ENCODE data around the gene KIRREL3.

Gene KIRREL3

DNA sequence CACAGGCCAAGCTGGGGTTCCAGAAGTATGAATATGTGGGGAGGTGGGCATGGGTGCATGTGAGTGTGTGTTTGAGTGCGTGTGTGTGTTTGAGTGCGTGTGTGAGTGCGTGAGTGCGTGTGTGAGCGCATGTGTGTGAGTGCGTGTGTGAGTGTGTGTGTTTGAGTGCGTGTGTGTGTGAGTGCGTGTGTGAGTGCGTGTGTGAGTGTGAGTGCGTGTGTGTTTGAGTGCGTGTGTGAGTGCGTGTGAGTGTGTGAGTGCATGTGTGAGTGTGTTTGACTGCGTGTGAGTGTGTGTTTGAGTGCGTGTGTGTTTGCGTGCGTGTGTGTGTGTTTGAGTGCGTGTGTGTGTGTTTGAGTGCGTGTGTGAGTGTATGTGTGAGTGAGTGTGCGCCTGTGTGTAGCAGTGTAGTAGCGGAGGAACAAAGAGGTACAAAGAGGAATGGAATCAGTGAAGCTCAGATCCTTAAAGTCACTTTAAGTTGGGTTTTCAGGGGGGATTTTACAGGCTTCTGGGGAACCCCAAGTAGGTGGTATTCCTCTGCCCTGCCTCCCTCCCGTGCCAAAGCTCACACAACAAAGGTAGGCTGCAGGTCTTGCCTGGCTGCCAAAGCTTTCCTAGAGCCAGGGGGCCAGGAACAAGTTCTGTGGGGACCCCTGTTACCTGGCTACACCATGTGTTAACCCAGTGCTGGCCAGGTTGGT is 137.1 kb downstream of the KIRREL3 start:
- no peak for DNase-seq

DNA sequence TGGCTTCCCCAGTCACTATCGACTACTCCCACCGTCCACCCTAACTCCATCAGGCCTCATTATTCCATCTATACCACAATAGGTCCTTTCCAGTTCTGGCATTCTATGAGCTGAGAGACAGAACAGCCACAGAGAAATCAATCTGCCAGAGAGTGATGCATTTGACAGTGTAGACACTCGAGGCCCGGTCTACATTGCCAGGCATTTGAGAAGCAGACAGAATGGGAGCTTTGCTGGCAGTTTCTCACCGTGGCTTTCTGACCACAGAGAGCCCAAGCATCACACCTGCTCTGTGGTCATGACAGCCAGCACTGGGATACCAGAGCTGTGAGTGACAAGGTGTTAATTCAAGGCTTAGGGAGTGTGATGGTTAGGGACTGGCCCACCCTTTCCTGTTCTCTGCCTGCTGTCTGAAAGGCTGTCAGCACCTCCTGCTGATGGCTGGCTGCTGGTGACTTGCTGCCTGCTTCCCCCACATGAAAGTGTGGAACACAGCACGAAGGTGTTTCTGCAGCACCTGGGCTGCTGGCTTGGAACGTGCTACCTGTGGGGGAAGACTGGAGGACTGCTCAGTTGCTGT is 137.8 kb downstream of the KIRREL3 start:
- DNase-seq: no peak

GRCh38 chr11:126861796-126862459 is 138.6 kb downstream of the KIRREL3 start:
- DNase-seq: no peak

DNA sequence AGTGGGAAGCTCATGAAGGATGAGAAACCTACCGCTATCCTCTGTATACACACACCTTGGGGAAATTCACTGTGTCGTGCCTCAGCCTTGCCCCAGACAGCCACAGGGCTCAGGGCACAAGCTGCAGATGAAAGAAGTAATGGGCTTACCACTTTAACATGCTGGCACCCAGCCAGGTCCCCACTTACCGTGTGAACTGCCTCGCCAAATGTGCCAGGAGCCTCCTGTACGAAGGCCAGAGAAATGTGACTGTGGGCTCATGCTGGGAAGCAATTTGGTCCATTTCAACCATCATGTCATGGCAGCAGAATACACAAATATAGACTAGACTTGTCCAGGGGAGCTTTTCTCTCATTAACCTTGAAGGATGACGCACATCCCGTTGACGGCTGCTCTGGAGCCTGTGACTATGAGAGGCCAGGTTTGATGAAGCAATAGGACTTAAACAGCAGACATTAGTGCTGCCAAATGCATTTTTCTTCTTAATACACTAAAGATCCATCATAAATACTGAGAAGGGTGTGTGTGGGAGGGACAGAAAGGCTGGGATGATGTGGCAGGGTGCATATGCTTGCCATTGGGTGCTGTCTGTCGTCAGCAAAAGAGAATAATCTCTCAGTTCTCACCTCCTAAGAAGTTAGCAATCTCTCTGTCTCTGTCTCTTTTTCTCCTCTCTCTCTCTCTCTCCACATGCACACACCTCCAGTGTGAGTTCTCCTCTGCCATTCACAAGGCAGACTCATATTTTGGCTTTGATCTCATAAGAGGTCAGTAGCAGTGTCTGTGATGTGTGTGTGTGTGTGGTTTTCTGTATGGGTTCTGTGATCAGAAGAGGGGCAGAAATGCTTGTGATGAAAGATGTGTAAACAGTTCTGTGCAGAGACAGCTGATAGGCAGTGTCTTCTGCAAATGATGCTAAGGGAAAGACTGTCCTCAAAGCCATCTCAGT is 142.4 kb downstream of the KIRREL3 start:
- DNase-seq: no peak

GRCh38 chr11:126855536-126855935 is 145.0 kb downstream of the KIRREL3 start:
- DNase-seq: no peak

DNA sequence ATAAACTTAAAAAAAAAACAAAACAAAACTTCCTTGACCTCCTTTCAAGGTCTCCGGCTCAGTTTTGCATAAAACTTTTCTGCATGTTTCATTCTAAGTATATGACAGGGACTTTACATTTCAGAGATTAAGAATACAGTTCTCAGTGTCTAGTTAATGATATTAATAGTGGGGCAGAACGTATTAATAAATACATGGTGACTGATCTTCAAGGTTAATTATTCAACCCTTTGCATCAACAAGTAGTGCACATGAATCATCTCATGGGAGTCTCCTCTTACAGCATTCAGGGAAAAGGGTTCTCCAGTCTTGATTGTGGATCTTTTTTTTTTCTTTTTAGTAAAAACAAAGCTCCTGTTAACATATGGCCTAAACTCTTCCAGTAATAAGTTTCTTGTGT is 146.8 kb downstream of the KIRREL3 start:
- no peak for DNase-seq

DNA sequence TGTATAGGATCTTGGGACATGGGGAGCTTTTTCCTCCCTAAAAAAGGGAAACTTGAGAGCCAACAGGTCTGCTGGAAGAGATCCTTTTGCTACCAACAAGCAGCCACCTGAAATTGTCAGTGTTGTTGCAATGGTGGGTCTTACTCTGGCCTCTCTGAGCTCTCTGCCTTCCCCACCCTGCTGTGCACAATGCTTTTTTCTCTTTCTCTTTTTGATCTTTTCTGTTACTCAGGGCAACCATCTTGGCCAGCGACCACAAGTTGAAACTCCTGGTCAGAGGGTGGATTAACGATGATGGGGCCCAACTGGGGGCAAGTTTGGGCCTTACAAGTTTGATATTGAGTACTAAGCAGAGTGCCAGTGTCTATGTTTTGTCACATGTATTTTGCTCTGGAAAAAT is 155.8 kb downstream of the KIRREL3 start:
- DNase-seq: no peak

DNA sequence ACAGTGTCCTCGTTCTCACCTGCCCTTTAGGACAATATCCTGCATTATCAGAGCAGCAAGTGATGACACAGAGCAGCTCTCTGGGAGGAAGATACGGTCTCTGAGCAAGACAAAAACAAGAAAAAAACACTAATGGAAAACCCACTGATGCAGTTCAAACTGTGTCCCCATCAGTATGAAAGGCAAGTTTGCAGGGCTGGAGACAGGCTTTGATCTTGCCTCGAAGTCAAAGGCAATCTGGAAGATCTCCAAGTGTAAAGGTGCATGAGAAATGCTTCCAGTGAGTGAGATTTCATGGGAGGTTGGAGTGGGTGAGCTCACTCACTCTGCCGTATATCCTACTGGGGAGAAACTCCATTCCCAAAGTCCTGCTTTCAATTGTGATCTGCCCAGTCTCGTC is 157.5 kb downstream of the KIRREL3 start:
- DNase-seq: no peak

DNA sequence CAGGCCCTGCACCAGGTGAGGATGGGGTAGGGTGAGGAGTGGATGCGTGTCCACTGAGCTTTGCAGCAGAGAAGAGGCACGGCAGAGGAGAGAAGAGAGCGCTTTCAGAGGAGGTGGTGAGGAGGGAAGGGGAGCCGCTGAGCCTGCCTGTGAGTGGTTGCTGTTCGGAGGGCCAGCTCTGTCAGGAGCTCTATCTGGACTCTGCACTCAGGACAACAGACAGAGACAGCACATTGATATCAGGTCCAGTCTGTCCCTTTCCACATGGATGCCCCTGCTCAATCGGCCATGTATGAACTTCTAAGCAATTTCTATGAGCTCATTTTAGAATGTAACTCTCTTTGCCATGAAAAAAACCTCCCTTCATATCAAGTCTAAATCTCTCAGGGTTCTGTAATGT is 158.6 kb downstream of the KIRREL3 start:
- no peak for DNase-seq

GRCh38 chr11:126840975-126841374 is 159.6 kb downstream of the KIRREL3 start:
- DNase-seq: no peak

- DNase-seq: no peak
Observed at GRCh38 chr11:126840201-126840886, 160.2 kb downstream of the KIRREL3 start.

- DNase-seq: no peak
Observed at GRCh38 chr11:126839496-126839895, 161.1 kb downstream of the KIRREL3 start.

GRCh38 chr11:126838779-126839178 is 161.8 kb downstream of the KIRREL3 start:
- DNase-seq: no peak

DNA sequence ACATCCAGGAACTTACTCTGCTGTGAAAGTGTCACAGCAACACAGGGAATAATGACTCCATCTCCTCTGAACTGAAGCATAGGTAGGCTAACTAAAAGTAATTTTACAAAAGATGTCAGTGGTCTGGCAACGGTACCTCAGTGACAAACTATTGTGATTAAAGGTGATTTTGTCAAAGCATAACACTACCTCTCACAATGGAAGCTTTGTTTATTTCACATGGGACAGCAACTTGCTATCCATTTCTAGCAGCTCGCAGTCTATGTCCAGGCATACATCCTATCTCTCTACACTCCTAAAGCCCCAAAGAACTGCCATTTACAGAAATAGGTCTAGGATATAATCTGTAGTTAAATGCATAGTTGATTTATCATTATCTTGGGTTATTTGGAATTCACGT is 163.0 kb downstream of the KIRREL3 start:
- DNase-seq: no peak

DNA sequence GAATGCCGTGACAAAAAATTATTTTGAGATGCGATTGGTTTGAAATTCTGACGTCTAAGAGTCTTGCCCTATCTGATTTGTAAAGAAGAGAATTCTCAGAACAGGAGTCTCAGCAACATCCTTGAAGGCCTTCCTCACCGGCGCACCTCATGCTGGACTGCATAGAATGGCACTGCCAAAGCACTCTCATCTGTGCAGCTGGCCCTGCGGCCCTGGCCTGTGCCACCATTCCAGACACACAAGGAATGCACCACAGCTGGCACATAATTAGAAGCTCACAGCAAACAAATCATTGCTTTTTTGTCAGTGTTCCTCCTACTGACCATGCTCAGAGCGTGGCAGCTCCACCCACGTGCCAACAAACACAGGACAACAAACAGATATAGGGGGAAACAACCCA is 166.0 kb downstream of the KIRREL3 start:
- DNase-seq: no peak

DNA sequence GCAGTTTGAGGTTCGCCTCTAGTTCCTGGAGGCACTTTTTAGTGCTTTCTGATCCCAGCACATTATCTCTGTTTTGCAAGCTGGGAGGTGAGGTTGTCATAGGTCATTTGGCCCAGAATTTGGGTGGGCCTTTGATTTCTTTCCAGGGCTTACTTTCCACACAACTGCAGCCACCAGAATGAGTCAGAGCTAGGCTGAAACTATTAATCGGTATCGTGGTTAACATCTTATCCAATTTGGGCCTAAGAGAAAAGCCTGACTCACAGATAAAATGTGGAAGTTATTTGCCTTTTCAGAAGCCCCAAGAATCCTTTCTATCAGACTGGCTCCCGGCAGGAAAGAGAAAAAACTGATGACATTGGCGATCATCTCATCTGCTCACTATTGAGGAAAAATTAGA is 166.4 kb downstream of the KIRREL3 start:
- no peak for DNase-seq

GRCh38 chr11:126833065-126833464 is 167.5 kb downstream of the KIRREL3 start:
- DNase-seq: no peak

DNA sequence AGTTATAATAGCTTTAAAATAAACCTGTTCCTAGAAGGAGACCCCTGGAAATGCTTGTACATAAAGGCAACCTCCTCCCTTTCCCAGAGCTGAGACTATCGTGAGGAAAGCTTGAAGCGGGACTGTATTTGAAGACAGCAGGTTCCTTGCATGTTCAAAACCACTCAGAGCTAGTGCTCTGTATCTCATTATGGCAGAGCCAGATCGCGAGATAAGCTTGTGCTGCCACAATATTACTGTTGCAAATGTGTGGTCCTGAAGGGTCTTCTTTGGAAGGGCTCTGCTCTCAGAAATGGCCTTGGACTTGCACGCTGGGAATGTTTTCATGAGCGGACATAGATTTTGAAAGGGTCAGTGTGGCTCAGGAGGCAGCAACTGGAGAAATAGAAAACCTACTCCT is 168.2 kb downstream of the KIRREL3 start:
- DNase-seq: no peak

- DNase-seq: no peak
Observed at GRCh38 chr11:126830216-126830806, 170.3 kb downstream of the KIRREL3 start.

GRCh38 chr11:126829716-126830115 is 170.9 kb downstream of the KIRREL3 start:
- DNase-seq: no peak

DNA sequence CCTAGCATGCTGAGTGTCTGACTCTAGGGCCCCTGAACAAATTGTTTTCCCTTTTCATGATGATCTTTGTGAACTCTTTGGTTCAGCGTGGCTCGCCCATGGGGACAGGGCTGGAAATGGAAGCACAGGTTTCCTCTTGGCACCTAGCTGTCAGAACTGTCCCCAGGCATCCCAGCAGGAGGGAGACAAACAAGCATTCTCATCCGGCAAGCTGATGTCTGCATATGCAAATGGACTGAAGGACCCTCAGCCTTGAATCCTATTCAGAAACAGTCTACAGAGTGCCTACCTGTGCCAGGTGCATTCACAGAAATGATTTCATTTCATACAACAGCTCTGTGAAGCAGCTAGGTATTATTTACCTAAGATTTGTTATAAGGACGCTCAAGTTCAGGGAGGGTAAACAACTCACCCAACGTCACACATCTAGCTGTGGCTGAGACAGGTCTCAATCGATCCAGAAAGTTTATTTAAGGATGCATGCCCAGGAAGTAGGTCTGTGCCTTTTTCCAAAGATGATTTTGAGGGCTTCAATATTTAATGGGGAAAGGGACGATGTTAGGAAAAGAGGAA is 176.4 kb downstream of the KIRREL3 start:
- no peak for DNase-seq

DNA sequence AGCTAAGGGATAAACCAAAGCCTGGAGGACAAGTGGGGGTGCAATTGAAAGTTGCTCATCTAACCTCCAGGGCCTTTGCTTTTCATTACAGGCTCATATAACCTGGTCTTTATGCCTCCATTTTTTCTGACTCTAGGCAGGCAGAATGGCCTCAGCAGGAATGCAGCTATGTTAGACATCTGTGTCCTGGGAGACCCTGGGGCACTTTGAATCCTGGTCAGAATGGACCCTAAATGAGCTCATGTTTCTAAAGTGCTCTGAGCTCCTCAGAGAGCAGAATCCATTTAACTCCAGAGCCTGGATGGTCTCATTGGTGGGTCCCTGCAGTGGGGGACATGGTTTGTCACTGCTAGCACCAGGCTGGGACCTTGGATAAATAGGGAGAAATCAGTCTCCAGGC is 177.3 kb downstream of the KIRREL3 start:
- no peak for DNase-seq
